ENCODE data around the gene CD177. TPM values are rescaled to one million over a fixed set of nuclear protein-coding genes. Genes with fewer than 3 reads are reported as not detected.
"Not testable (repeated sequence)": the region's sequence is repeated elsewhere in the genome, so short reads cannot be mapped to it uniquely, and the experiment has no call there.

Gene CD177
- total and polyA plus RNA-seq, 8 donors, result 0.25 to 11.3 (median 2.8) TPM; not detected in 3

DNA sequence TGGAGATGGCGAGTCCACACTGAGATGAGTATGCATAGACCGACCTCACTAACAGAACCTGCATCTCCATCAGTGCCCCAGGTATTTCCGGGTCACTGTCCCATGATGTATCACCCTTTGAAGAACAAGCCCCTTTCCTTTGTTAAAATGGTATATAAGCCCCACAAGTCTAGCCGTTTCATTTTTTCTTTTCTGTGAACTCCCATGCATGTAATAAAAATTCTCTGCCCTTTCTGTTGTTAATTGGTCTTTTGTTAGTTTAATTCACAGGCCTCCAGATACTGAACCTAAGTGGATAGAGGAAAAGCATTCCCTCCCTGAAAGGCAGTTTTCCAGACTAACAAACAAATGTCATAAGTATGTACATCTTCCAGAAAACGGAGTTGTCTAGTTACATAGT lies 15.0 kb upstream of the CD177 start:
- 73 to 82% (median 80%) methylated on average over 5 of the region's 5 CpGs for WGBS, 5 donors
- Histone ChIP-seq H3K4me1 (no peaks in the 10 kb centered on the region), H3K36me3 (no peaks in the 10 kb centered on the region), H3K27me3 (peaks cover 0 to 13% (median 0%) of the 10 kb centered on the region in 3 donors), H3K27ac (no peak overlapping the region), H3K4me3 (no peak overlapping the region), H3K9me3 (no peaks in the 10 kb centered on the region)
- intact Hi-C loops (cut with DNase I; ENCODE audit: low total_unique reads), result no loop called here
- no peak for DNase-seq
- TF ChIP-seq EP300 (IDR thresholded peaks at IDR 0.05) (no peak), POLR2A (IDR thresholded peaks at IDR 0.05) (no peak), POLR2AphosphoS5 (IDR thresholded peaks at IDR 0.05) (no peak)
- TF ChIP-seq, protein P1, sequence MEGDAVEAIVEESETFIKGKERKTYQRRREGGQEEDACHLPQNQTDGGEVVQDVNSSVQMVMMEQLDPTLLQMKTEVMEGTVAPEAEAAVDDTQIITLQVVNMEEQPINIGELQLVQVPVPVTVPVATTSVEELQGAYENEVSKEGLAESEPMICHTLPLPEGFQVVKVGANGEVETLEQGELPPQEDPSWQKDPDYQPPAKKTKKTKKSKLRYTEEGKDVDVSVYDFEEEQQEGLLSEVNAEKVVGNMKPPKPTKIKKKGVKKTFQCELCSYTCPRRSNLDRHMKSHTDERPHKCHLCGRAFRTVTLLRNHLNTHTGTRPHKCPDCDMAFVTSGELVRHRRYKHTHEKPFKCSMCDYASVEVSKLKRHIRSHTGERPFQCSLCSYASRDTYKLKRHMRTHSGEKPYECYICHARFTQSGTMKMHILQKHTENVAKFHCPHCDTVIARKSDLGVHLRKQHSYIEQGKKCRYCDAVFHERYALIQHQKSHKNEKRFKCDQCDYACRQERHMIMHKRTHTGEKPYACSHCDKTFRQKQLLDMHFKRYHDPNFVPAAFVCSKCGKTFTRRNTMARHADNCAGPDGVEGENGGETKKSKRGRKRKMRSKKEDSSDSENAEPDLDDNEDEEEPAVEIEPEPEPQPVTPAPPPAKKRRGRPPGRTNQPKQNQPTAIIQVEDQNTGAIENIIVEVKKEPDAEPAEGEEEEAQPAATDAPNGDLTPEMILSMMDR (IDR thresholded peaks at IDR 0.05), result no peak

DNA sequence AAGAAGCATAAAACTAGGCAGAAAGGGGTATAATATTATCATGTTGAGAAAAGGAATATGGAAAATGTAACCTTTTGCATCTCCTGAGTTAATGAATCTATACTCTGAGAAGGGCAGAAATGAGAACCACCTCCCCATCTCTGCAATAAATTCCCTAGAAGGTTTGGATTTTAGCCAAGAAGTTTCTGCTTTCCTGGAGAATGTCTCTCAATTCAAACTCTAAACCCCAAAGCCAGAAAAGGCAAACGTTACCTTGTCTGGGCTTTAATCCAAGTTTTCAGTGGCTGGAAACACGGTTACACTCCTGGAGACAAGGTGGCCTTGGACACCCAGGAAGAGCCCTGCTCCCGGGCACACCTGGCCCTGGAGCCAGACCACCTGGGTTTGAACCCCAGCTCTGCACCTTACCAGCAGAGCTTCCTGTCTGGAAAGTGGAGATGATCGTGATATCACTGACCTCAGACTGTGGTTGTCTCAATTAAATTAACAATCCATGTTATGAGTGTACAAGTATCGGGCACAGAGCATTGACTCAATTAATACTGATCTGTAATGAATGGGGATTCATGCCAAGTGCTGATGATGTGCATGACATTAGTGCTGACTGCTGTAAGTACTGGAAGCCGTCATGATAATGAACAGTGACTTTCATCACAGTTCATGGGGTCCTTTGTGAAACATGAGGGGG lies 14.1 kb upstream of the CD177 start:
- 27 to 39% (median 35%) methylated on average over 6 of the region's 6 CpGs for WGBS, 5 donors

DNA sequence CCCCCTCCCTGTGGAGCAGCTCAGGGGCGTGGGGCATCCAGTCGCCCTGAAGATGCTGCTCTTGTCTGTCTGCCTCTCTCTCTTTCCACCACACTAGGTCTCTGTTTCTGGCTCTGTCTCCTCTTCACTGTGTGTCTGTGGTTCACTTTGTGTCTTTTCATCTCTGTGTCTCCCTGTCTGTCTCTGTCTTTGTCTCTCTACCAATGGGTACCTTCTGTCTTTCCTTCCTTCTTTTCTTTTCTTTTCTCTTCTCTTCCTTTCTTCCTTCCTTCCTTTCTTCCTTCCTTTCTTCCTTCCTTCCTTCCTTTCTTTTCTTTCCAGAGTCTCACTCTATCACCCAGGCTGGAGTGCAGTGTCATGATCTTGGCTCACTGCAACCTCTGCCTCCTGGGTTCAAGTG lies 13.4 kb upstream of the CD177 start:
- intact Hi-C loops (cut with DNase I; ENCODE audit: low total_unique reads); DNase-seq: not testable (repeated sequence)

More for the DNA sequence above, 14.1 kb upstream of the CD177 start:
- H3K9me3 ChIP-seq; H3K27ac ChIP-seq; H3K4me1 ChIP-seq; H3K4me3 ChIP-seq; DNase-seq; intact Hi-C loops (cut with DNase I; ENCODE audit: low total_unique reads); H3K36me3 ChIP-seq: not testable (repeated sequence)
- H3K27me3 ChIP-seq, result peaks cover 0 to 13% (median 0%) of the 10 kb centered on the region in 3 donors

DNA sequence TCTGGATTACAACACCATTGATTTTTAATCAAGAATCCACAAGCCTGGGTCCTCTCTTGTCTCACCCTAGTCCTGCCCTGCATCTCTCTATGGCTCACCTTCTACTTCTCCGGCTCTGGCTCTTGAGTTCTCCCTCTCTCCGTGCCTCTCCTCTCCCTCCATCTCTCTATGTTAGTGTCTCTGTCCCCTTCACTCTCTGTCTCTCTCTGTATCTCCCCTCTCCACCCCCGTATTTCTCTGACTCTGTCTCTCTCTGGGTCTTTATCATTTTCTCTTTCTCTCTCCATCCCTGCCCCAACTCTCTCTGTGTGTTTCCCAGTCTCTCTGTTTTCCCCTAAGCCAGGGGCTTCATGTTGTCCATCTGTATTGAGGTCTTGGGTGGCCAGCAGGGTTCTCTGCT lies 12.4 kb upstream of the CD177 start:
- H3K27me3 ChIP-seq, result peaks cover 0 to 13% (median 0%) of the 10 kb centered on the region in 3 donors
- H3K4me1 ChIP-seq; intact Hi-C loops (cut with DNase I; ENCODE audit: low total_unique reads); H3K36me3 ChIP-seq; H3K9me3 ChIP-seq; H3K4me3 ChIP-seq; H3K27ac ChIP-seq; DNase-seq: not testable (repeated sequence)
- 85 to 96% (median 89%) methylated on average over 3 of the region's 3 CpGs for WGBS, 5 donors

More for the DNA sequence above, 13.4 kb upstream of the CD177 start:
- not testable (repeated sequence) for H3K27ac ChIP-seq, H3K36me3 ChIP-seq, H3K9me3 ChIP-seq, H3K4me3 ChIP-seq, H3K4me1 ChIP-seq
- WGBS, 5 donors, result 74 to 91% (median 86%) methylated on average over 2 of the region's 2 CpGs
- peaks cover 0 to 13% (median 0%) of the 10 kb centered on the region in 3 donors for H3K27me3 ChIP-seq

DNA sequence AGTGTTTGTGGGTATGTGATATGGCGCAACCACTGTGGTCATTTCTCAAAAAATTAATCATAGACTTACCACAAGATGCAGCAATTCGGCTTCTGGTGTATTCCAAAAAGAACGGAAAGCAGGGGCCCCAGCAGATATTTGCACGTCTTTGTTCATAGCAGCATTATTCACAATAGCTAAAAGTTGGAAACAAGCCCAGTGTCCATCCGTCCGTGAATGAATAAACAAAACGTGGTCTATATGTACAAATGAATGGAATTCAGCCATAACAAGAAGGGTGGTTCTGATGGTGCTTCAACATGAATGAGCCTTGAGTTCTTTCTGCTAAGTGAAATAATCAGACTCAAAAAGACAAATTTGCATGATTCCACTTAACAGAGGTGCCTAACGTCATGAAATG lies 11.4 kb upstream of the CD177 start:
- H3K27ac ChIP-seq; H3K4me1 ChIP-seq; DNase-seq; H3K9me3 ChIP-seq; H3K4me3 ChIP-seq; H3K36me3 ChIP-seq; intact Hi-C loops (cut with DNase I; ENCODE audit: low total_unique reads): not testable (repeated sequence)
- 26 to 30% (median 28%) methylated on average over 8 of the region's 8 CpGs for WGBS, 5 donors
- H3K27me3 ChIP-seq, result peaks cover 0 to 13% (median 0%) of the 10 kb centered on the region in 3 donors

DNA sequence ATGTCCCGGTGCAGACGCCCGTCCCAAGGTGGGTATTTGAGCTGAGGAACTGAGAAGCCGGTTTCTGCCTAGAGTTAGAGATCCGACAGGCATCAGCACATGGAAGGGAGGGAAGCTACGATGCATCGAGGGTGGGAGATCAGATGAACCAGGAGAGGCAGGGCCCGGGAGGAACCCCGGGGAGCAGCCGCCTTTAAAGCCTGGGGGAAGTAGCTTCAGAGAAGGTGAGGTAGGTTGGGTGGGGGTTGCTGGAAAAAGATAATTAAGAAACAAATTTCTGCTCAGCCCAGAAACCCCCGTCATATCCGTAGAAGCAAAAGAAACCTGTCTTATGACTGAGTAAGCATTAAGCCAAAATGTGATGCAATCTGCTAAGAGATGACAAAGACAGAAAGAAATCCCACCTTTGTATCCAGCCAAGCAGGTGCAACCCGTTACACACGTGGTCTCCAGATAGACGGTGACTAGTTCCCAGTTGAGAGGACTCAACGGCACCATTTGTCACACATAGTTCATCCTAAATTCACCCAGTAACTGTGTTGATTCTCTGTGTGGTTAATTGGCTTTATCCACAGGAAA lies 9.1 kb upstream of the CD177 start:
- H3K4me3 ChIP-seq; H3K4me1 ChIP-seq; DNase-seq; H3K36me3 ChIP-seq; H3K9me3 ChIP-seq; H3K27ac ChIP-seq; intact Hi-C loops (cut with DNase I; ENCODE audit: low total_unique reads): not testable (repeated sequence)
- H3K27me3 ChIP-seq, result peaks cover 0 to 13% (median 0%) of the 10 kb centered on the region in 3 donors
- 73 to 81% (median 77%) methylated on average over 16 of the region's 16 CpGs for WGBS, 5 donors

DNA sequence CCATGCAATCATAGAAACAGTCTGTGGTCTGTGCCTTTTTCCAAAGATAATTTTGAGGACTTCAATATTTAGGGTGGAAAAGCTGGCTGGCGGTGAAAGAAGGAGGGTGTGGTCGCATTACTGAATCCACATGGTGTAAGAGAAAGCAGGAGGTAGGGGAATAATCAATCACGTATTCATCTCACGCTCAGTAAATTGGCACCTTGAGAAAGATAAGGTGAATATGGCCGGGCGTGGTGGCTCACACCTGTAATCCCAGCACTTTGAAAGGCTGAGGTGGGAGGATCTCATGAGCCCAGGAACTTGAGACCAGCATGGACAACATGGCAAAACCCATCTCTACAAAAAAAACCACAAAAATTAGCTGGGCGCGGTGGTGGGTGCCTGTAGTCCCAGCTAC lies 3.7 kb upstream of the CD177 start:
- intact Hi-C loops (cut with DNase I; ENCODE audit: low total_unique reads); H3K4me1 ChIP-seq; H3K4me3 ChIP-seq; H3K9me3 ChIP-seq; H3K27ac ChIP-seq; H3K36me3 ChIP-seq; DNase-seq: not testable (repeated sequence)
- H3K27me3 ChIP-seq, result peaks cover 0 to 21% (median 10%) of the 10 kb centered on the region in 3 donors
- WGBS, 5 donors, result 56 to 69% (median 65%) methylated on average over 8 of the region's 8 CpGs
